ENCODE data around the gene RBM33. TPM values are rescaled to one million over a fixed set of nuclear protein-coding genes. Genes with fewer than 3 reads are reported as not detected.

RBM33 gene
- total and polyA plus RNA-seq, 9 of the 15 experiments (the other 6 are each of a cell fraction or from before 2014, with no cell fraction given): 4.4 to 80.7 (median 27.3) TPM

- no peak for TF ChIP-seq FOXP1 (CRISPR knock-in tag; IDR thresholded peaks at IDR 0.05)
- TF ChIP-seq, protein P1, sequence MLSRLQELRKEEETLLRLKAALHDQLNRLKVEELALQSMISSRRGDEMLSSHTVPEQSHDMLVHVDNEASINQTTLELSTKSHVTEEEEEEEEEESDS (CRISPR knock-in tag; IDR thresholded peaks at IDR 0.05): no peak
- no peak for TF ChIP-seq HDAC6 (IDR thresholded peaks at IDR 0.05; ENCODE audit: low read depth, low read length)
- no peak for TF ChIP-seq CCNT2 (IDR thresholded peaks at IDR 0.05; ENCODE audit: borderline replicate concordance, extremely low read depth, insufficient read length, low read depth, low read length)
- TF ChIP-seq, protein P2, sequence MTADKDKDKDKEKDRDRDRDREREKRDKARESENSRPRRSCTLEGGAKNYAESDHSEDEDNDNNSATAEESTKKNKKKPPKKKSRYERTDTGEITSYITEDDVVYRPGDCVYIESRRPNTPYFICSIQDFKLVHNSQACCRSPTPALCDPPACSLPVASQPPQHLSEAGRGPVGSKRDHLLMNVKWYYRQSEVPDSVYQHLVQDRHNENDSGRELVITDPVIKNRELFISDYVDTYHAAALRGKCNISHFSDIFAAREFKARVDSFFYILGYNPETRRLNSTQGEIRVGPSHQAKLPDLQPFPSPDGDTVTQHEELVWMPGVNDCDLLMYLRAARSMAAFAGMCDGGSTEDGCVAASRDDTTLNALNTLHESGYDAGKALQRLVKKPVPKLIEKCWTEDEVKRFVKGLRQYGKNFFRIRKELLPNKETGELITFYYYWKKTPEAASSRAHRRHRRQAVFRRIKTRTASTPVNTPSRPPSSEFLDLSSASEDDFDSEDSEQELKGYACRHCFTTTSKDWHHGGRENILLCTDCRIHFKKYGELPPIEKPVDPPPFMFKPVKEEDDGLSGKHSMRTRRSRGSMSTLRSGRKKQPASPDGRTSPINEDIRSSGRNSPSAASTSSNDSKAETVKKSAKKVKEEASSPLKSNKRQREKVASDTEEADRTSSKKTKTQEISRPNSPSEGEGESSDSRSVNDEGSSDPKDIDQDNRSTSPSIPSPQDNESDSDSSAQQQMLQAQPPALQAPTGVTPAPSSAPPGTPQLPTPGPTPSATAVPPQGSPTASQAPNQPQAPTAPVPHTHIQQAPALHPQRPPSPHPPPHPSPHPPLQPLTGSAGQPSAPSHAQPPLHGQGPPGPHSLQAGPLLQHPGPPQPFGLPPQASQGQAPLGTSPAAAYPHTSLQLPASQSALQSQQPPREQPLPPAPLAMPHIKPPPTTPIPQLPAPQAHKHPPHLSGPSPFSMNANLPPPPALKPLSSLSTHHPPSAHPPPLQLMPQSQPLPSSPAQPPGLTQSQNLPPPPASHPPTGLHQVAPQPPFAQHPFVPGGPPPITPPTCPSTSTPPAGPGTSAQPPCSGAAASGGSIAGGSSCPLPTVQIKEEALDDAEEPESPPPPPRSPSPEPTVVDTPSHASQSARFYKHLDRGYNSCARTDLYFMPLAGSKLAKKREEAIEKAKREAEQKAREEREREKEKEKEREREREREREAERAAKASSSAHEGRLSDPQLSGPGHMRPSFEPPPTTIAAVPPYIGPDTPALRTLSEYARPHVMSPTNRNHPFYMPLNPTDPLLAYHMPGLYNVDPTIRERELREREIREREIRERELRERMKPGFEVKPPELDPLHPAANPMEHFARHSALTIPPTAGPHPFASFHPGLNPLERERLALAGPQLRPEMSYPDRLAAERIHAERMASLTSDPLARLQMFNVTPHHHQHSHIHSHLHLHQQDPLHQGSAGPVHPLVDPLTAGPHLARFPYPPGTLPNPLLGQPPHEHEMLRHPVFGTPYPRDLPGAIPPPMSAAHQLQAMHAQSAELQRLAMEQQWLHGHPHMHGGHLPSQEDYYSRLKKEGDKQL (CRISPR knock-in tag; IDR thresholded peaks at IDR 0.05; ENCODE audit: borderline replicate concordance): no peak
- TF ChIP-seq NFXL1 (CRISPR knock-in tag; IDR thresholded peaks at IDR 0.05): no peak
- TF ChIP-seq ATF7 (IDR thresholded peaks at IDR 0.05): no peak
- TF ChIP-seq REST (IDR thresholded peaks at IDR 0.05; ENCODE audit: borderline replicate concordance): peak; percentile 61; the same call in 1 of the 2 replicates
- TF ChIP-seq REST (CRISPR knock-in tag; IDR thresholded peaks at IDR 0.05; ENCODE audit: low read depth): no peak
- no peak for TF ChIP-seq ZNF253 (CRISPR knock-in tag; conservative IDR thresholded peaks at IDR 0.05)
These were observed 94.4 kb downstream of the RBM33 start (continued) for GRCh38 chr7:155738652-155739537.

Measured in K562 (cell line).